NCI-H1436 (cell line): ENCODE data around the gene HDAC11.
"Not testable (repeated sequence)": the region's sequence is repeated elsewhere in the genome, so short reads cannot be mapped to it uniquely, and the experiment has no call there.

Source experiments
- DNase-seq: peaks from one replicate; lab custom pipeline; 2025; lab: John Stamatoyannopoulos, UW

HDAC11 gene

DNA sequence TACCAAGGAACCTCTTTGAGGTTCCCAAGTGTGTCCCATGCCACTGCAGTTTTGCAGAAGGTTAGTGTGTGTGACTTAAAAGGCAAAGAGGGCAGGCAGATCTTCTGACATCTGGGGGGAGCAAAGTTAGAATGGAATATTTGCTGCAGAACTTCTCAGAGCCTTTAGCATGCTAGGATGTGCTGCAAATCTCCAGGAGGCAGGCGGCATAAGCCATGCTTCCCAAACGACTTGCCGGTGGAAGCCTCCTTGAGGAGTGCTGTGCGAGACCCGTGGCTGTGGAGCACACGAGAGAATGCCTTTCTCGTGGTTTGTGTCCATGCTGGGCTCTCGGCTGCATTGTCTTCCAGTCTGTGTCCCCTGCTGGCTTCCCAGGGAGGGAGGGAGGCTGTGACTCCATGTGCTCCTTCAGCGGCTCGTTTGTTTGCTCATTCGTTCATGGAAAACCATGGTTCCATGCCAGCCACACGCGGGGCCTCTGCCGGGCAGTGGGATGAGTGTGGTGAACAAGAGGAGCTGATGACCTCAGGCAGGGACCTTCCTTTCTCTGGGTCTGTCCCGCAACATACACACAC is 13.8 kb downstream of the HDAC11 start:
- DNase-seq: no peak

DNA sequence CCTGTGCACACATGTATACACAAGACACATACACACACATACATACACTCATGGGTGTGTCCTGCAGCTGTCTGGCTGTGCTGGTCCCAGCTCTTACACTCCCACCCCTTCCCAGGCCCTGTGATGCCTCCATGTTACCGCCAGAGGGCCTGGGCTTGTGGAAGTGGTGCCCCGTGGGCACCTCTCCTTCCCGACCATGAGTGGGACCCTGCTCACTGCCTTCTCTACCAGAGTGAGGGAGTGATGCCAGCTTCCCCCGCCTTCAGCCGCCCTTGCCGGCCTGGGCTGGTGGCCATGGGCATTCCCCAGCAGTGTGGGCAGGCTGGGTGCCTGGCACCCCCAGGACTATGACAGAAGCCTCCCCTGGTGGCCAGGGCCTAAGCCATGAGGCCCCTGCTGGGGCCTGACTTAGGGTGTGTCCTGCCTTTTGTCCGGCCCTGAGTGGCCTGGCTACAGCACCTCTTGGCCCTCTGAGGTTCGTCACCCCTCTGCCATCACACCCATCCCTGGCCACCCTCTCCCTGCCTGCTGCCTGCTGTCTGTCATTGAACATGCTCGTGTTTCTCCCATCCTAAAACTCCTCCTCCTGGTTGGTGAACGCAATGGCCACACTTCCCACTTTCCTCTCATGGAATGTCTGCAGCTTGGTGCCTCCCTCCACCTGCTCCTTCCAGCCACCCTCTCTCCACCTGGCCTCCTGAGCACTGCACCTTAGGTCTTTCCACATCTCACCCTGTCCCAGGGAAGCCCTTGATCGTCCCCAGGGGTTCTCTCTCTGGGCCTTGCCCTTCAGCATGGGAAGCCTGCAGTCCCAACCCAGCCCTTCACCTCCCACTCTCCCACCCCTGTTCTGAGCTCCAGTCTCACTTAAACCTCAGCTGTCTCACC is 14.6 kb downstream of the HDAC11 start:
- DNase-seq: no peak

DNA sequence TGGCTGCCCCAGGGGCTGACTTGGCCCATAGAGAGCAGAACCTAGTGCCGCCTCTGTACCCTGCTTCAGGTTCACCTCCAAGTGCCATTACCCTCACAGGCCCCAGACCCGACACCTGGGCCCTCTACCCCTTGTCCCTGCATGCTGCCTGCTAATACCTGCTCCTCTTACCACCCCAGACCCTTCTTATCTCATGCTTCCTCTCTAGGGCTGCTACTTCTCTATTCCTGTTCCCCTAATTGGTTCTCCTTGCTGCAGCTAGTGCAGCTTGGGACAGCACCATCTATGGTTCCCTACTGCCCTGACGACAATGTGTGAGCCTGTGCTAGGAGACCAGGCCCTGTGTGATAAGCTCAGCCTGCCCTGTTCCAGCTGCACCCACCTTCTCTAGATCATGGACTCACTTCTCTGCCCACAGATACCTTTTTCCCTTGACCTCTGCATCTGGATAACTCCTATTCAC is 15.3 kb downstream of the HDAC11 start:
- no peak for DNase-seq

DNA sequence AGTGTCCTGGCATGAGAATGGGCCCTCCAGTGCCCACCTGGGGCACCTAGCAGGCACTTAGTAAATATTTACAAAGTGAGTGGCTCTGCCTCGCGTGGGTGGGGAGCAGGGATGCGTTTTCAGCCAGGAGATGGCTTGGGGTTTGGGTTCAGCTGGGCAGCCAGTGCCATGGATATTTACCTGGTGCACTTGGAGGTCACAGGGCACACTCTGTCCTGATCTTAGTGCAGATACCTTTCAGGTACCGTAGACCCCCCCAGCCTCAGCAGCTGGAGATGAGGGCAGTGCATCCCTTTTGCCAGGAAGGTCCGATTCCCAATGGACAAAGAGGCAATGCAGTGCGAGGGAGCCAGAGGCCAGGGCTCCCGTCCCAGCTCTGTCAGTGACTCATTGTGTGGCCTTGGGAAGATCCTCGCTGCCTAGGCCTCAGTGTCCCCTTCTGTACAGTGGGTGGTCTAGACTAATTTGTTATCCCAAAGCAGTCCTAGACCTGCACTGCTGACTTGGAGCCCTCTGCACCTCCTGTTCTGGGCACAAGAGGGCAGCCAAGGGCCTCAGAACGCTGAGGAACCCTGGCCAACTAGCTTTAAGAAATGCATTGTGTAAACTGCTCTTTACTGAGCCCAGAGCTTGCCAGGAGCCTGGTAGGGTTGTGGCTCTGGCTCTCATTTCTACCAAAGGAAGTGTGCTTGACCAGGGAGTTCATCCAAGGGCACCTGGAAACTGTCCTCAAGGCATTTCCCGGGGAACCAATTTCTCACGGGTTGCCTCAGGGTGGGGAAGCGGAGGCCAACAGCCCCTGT is 16.0 kb downstream of the HDAC11 start:
- no peak for DNase-seq

DNA sequence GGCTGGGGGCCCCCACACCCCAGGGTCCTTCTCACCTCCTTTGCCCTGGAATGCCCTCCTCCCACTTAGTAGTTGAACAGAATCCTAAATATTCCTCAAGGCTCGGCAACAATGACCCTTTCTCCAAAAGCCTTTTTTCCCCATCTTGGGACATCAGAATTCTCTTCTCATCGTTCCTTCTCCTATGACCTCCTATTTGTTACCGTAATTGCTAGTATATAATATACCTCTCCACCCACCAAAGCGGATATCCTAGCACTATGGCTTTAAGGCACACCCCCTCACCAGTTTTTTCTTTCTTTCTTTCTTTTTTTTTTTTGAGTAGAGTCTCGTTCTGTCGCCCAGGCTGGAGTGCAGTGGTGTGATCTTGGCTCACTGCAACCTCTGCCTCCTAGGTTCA is 16.8 kb downstream of the HDAC11 start:
- no peak for DNase-seq

DNA sequence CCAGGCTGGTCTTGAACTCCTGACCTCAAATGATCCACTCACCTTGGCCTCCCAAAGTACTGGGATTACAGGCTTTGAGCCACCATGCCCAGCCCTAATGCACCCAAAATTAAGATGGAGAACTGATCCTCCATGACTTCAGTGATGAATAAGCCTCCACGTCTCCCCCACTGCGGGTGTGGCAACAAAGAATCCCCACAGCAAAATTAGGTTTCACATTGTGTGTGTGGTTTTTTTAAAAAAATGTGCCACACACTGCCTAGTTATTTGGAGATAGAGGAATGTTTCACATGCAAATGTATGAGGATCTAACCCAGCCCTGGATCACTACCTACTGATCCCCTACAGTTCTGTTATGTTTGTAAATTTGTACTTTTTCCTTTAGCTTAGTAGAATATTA is 17.3 kb downstream of the HDAC11 start:
- no peak for DNase-seq

DNA sequence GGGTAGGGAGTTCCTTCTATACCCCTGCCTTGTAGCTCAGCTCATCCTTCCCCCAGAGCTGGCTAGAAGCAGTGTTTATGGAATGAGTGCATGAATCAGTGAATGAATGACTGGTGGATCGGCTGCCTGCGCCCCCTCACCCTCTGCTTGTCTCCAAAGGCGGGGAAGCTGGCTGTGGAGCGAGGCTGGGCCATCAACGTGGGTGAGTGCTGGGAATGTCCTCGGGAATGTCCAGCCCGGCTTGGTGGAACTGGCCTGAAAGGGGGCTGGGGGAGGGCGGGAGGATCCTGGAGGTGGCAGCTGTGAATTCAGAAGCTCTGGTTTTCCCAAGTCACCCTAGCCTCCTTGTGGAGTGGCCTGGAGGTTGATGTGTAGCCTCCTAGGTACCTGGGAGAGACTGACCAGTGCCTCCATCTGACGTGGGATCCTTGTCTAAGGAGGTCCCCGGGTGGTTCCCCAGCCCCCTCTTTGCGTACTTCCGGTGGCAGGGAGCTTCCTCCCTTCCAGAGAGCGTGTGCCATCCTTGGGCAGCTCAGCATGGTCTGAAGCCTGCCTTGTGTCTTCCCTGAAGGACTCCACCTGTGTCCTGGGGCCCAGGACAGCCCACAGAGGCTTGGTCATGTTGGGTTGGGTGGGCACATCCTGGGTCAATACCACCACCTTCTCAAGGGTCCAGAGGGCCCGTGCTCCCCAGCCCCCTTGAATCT is 18.4 kb downstream of the HDAC11 start:
- DNase-seq: no peak

DNA sequence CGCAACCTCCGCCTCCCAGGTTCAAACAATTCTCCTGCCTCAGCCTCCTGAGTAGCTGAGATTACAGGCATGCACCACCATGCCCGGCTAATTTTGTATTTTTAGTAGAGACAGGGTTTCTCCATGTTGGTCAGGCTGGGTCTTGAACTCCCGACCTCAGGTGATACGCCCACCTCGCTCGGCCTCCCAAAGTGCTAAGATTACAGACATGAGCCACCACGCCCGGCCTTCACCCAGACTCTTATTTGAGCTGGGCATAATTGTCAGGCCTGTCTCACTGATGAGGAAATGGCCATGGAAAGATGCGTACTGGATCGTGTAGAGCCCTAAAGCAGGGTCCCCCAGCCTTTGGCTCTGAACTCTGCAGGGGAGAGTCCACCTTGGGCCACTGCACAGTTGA is 19.1 kb downstream of the HDAC11 start:
- not testable (repeated sequence) for DNase-seq

DNA sequence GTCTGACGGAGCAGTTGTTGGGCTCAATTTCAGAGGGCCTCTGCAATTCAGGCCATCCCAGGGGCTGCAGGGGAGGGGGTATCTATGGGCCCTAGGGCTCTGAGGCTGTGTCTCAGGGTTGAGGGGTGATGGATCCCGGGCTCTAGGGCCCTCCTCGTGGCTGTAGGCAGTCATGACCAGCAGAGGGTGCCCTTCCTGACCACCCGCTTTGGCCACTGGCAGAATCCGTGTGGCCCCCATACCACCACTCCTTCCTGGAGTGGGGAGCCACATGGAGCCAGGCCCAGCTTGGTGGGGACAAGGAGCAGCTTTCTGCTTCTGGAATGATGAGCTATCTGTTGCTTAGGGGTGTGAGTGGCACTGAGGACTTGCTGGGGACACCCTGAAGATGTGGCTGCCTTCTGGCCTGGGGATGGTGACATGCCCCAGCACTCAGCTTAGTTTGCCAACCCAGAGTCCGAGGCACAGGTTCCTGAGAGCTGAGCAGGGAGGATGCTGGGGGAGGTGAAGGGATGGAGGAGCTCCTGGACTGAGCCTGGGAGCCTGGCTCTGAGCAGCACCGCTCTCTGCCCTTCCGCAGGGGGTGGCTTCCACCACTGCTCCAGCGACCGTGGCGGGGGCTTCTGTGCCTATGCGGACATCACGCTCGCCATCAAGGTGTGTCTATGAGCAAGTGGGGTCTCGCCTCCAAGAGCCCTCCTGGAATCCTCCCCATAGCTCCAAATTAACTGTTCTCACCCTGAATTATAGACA is 20.2 kb downstream of the HDAC11 start:
- no peak for DNase-seq

DNA sequence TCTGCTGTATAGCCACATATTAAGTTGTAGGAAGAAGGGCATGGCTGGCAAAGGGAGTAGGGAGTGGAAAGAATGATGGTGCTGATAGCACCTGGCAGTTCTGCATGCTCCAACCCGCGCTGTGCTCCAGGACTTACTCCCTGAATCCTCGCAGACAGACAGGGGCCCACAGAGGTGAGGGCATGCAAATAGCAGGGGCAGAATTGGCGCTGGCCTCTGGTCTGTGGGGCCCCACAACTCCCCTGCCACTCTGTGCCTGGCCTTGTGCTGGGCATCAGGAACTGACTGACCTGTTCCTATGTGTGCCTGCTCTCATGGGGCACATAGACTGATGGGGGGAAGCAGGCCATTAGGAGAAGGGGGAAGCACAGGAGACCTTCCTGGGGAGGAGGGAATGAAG is 20.9 kb downstream of the HDAC11 start:
- DNase-seq: no peak

DNA sequence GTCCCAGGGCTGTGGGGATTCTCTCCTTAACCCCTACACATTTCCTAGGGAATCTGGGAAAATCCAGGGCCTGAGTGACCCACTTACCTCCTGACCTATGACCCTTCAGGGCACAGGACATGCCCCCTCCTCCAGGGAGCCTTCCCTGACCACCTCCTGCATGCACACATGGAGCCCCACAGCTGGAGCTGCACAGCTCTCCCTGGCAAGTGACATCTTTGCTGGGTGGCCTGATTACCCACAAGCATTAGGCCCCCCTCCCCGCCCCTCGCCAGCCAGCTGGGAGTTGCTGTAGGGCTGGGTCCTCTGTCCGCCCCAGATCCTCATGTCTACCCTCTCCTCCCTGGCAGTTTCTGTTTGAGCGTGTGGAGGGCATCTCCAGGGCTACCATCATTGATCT is 21.4 kb downstream of the HDAC11 start:
- no peak for DNase-seq

DNA sequence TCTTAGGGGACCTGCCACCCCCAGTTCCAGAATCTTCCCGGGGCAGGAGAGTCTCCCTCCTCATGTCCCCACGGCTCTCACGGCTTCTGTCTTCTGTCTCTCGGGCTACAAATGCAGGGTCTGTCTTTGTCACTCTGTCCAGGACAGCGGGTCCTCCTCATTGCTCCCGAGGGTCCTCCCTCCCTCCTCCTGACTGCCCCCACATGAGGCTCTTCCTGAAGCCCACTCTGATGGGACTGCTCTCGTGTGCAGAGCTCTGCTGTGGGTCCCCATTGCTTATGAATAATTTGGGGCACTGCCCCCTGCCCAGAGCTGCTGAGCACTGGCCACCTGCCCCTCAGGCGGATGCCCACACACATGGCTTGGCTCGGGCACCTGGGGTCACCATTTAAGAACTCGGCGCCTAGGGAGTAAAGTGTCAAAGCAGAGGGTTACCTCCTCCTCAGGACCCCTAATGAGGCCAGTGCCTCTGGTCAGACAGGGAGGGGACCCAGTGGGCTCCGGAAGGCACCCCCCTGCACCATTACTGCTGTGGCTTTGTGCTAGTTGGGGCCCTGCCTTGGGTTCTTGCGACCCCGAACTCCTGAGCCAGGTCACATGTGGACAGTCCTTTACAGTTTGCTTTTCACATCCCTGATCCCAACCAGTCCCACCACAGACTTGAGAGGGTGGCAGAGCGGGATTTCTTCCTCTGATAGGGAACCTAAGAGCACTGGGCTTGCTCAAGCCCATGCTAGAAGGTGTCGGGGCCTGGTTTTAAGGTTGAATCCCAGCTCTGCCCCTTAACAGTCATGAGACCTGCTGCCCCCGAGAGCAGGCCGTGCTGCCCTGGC is 22.1 kb downstream of the HDAC11 start:
- no peak for DNase-seq

DNA sequence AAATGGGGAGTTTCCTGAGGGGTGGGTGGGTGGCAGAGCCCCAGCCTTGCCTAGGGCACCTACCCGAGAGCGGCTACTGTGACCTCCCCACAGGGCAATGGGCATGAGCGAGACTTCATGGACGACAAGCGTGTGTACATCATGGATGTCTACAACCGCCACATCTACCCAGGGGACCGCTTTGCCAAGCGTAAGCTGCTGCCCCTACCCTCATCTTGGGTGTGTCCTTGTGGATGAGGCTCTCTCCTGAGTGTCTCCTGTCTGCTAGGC is 22.6 kb downstream of the HDAC11 start:
- DNase-seq: no peak

DNA sequence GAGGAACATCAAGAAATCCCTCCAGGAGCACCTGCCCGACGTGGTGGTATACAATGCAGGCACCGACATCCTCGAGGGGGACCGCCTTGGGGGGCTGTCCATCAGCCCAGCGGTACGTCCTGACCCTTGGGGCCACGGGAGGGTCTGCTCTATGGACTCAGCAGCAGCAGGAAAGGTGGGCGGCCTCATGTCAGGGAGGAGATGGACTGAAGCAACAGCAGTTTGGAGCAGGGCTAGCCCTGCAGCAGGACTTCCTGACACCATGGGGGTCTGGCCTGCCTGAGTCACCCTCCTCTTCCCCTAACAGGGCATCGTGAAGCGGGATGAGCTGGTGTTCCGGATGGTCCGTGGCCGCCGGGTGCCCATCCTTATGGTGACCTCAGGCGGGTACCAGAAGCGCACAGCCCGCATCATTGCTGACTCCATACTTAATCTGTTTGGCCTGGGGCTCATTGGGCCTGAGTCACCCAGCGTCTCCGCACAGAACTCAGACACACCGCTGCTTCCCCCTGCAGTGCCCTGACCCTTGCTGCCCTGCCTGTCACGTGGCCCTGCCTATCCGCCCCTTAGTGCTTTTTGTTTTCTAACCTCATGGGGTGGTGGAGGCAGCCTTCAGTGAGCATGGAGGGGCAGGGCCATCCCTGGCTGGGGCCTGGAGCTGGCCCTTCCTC is 24.2 kb downstream of the HDAC11 start:
- no peak for DNase-seq

DNA sequence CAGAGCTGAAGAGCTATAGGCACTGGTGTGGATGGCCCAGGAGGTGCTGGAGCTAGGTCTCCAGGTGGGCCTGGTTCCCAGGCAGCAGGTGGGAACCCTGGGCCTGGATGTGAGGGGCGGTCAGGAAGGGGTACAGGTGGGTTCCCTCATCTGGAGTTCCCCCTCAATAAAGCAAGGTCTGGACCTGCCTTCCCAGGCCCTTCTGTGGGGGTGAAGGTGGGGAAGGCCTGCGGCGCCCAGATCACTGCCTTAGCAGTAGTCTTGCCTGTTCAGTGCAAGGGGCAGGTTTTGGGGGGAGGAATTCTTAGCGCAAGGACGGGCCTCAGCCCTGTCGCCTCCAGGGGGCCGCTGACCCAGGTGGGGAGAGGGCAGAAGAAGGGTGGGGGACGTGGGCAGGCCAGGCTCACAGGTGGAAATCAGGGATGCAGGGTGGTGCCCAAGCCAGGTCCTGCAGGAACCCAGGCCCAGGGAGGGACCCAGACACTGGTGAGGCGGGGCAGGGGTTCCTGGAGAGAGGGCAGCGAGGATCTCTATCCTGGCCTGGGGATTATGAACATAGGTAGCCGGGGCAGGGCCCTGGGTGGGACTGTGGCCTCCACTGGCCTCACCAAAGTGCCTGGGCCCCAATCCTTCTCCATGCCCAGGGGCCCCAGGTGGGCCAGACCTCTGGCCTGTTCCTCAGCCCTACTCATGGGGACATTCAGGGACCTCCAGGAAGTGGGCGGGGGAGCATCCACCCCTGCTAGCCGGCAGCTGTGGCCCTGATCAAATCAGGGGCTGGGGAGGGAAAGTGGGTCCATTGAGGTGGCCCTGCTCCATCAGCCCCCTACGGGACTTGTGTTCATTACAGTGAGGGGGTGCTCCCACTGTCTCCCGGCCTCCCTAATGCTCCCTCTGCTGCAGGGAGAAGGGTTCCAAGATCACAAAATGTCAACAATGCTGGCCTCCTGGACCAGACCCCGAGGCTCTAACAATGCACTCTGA is 25.3 kb downstream of the HDAC11 start:
- DNase-seq: no peak

DNA sequence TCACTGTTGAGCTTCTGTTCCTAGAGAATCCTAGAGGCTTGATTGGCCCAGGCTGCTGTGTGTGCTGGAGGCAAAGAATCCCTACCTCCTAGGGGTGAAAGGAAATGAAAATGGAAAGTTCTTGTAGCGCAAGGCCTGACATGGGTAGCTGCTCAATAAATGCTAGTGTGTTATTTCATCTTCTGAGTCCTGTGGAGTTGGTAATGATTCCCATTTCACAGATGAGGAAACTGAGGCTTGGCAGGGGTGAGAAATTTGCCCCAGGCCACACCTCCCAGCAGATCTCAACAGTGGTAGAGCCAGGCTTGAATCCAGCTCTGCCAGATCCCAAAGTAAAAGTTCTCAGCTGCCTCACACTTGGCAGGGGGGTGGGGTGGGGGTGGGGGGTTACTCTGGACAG is 26.1 kb downstream of the HDAC11 start:
- DNase-seq: no peak

DNA sequence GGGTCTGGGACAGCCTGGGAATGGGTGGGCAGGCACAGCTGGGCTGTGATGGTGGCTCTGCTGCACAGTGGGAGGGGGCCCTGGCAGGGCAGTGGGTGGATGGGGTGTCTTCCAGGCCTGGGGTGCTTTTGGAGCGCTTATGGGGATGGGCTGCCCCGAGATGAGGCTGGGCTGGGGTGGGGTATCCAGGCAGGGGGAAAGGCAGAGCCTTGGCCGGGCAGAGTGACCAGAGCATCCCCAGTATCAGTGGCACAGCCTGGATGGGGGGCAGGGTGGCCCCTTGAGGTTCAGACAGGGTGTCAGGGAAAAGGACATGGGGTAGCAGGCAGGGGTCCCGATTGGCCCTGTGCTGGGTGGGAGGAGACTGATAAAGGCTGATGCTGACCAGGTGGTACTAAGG is 26.6 kb downstream of the HDAC11 start:
- DNase-seq: no peak

DNA sequence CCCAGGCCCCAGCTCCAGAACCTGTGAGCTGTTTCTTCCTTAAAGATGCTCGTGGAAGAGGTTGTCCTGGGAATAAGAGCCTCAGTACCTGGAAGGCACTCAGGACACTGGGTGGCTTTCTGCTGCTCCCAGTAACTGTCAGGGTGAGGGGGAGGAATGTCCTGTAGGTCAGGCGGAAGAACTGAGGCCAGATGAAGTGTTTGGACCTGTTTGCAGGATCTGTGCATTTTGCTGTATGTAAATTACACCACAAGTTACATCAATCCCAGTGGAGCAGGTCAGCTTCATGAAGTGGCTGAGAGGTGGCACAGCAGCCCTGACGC is 27.1 kb downstream of the HDAC11 start:
- no peak for DNase-seq
